ENCODE measurements around the gene GEMIN5.

GEMIN5 gene

DNA sequence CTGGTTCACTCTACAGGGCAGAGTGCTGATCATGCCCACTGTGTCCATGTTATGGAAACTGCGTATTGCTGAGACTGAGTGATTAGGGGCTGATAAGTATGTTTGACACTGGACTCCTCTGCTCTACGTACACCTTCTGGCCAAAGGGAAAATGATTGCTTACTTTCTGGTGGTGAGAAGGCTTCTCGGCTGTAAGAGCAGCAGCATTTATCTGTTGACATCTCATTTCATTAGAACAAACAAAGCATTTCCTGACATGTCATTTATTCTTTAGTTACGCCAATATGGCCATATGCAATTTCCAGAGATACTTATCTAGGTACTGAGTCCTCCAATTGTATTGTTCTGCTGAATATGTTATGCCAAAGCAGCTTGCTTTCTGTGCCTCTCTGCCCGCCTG lies 93.2 kb downstream of the GEMIN5 start:
- DNase-seq (ENCODE audit: low spot score): no peak

DNA sequence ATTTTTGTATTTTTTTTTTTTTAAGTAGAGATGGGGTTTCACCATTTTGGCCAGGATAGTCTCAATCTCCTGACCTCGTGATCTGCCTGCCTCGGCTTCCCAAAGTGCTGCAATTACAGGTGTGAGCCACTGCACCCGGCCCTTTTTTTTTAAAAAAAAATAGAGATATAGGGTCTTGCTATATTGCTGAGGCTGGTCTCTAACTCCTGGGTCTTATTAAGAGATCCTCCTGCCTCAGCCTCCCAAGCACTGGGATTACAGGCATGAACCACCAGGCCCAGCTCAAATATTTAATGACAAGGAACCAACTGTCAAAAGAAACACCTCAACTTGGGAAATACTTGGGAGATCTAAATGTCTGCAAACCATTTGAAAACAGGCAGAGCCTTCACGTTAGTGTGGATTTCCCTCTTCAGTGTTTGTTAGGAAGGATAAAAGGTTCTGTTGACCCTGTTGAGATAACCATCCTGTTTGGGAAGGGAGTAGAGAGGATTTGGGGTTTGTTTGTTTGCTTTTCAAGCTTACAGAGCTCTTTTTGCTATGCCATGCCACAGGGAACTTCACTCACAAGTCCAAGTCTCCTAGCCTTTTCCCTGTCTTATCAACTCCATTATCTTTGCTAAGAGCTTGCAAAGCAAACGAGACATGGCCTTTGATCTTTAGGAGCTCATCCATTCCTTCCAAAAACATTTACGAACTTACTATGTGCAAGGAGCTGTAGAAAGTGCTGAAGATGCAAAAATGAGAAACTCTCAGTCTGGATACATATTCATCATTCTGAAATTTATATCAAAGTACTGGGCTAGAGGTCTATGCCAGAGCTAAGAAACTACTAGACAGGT lies 95.1 kb downstream of the GEMIN5 start:
- DNase-seq (ENCODE audit: low spot score): no peak

DNA sequence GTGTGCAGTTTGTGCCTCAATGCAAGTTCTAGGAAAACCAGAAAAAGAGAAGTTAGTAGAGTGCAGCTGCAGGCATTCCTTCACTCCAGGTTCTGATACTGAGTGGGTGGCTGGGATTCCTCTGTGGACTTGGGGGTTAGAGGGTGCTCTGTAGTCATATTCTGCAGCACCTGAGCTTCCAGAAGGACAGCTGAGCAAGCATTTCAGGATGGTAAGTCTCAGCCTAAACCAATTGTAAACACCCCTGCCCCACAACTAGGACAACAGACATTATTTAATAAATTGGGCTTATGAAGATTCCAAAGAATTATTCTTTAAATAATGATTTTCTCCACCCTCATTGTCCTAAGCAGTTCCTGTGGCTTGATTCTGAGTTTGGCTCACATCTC lies 96.7 kb downstream of the GEMIN5 start:
- no peak for DNase-seq (ENCODE audit: low spot score)

DNA sequence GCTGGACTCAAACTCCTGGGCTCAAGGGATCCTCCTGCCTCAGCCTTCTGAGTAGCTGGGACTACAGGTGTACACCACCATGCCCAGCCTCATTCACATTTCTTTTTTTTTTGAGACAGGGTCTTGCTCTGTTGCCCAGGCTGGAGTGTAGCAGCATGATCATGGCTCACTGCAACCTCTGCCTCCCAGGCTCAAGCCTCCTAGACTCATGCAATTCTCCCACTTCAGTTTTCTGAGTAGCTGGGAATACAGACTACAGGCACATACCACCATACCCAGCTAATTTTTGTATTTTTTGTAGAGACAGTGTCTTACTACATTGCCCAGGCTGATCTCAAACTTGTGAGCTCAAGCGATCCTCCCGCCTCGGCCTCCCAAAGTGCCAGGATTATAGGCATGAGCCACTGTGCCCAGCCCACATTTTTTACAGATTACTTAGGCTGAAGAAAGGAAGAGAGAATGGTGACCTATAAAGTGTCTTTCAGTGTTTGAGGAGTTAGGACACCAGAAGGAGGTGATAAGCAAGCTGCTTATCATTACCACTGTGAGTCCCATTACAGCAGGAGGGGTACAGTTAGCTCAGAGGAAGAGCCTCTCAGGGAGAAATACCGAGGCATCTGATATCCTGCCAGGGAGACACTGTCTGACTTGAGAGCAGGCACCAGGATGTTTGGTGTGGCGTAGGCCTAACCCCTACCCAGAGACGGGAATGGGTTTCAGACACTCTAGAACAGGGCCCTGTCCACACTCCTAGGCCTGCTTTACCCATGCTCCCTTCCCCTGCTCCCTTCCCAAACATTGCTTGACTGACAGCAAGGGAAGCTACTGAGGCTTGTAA lies 97.4 kb downstream of the GEMIN5 start:
- DNase-seq (ENCODE audit: low spot score): no peak
